GM19463 (cell line): ENCODE data around the gene EDEM1.
A peak's percentile ranks its signal among the peaks of the same experiment; 100 is the strongest.

Experiments used
- ATAC-seq: cut with Tn5 transposase; IDR thresholded peaks from one replicate; pipeline ENCODE4 v1.9.1; 2021; ENCODE audit warnings: mild to moderate bottlenecking, moderate library complexity; ENCODE audit not compliant: unreplicated experiment

The EDEM1 gene

DNA sequence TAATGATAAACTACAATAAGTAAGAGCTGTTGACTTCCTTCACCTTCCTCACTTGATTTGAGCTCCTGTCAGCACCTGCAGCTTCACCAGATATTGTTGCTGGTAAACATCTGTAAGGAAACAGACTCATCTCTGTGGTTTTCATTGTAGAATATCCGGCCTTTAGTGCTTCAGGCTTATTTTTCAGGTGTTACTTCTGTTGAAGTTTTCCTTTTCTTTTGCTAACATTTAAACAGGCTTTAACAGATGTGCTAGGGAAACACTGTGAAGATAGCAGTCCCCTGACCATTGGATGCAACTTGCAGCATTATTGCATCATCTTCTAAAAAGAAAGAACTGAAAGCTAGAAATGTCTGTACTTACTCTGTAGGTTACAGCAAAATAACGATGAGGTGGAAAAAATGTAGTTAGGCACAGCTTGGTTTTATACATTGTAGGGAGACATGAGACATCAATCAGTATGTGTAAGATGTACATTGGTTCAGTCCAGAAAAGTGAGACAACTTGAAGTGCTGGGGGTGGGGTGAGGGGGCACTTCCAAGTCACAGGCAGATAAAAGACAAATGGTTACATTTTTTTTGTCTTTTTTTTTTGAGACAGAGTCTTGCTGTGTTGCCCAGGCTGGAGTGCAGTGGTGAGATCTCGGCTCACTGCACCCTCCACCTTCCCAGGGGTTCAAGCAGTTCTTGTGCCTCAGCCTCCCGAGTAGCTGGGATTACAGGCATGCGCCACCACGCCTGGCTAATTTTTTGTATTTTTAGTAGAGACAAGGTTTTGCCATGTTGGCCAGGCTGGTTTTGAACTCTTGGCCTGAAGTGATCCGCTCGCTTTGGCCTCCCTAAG, 10.2 kb downstream of the EDEM1 start:
- peak; percentile 69 for ATAC-seq

DNA sequence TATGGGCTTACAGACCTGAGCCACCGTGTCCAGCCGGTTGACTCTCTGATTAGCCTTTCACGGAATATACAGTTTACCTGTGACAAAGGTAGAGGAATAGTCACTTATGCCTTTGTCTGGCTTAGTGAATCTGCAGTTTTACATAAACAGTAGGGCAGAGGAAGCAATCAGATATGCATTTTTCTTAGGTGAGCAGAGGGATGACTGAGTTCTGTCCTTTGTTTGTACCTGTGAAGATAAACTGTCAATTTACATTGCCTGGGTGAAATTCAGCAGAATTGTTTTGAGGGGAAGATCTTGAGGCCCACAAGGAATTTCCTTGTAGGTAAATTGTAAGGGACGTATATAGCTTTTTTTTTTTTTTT, 10.8 kb downstream of the EDEM1 start:
- ATAC-seq: no peak

DNA sequence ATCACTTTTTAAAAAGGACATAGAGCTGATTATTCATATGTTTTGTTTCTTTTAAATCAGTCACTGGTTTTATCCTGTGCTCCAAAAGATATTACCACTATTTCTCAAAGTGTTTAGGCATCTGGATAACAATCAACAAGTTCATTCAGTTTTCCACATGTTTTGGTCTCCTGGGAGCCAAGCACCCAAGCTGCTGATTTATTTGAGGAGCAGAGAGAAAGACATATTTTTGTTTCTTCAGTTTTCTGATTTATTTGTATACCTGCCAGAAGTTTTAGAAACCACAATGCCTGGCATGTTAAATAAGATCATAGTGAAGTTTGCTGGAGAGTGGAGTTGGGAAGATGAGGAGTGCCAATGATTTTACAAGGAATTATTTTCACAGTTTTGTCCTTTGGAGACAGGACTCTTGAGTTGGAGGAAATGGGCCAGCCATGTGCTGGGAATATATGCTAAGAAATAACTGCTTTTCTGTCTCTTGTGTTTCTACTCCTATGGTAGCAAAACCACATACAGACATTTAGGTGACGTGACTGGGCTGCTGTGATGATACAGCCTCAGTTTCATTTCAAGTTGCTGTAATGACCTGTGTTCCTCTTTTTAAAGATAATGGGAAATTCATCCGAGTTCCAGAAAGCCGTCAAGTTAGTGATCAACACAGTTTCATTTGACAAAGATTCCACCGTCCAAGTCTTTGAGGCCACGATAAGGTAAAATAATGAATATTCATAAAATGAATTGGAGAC, 11.7 kb downstream of the EDEM1 start:
- peak; percentile 36 for ATAC-seq

DNA sequence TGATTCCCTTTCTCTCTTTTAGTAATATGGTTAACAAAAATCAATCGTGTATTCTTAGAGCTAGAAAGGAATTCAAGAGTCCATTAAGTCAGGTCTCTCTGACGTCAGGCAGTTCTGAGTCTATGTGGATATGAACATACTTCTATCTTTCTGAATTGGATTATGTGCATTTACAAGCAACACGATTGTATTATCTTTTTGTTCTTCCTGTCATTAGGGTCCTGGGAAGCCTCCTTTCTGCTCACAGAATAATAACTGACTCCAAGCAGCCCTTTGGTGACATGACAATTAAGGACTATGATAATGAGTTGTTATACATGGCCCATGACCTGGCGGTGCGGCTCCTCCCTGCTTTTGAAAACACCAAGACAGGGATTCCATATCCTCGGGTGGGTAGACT, 14.0 kb downstream of the EDEM1 start:
- ATAC-seq: no peak

DNA sequence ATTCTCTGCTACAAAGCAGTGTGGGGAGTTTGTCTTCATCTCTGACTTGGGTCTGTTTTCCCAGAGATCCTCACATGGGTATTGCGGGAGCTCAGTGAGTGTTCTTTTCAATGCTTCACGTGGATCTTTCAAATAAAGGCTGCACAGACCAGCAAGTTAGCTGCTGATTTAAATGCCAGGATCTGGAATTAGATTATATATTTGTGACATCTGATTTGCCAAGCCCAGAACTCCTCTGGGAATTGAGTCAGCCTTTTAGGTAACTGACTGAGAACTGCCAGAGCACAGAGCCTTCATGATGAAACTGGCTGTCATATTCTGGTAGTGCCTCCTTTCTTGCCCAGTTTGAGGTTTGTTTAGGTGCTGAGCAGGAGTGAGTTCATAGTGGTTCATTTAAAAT, 14.7 kb downstream of the EDEM1 start:
- ATAC-seq: no peak

DNA sequence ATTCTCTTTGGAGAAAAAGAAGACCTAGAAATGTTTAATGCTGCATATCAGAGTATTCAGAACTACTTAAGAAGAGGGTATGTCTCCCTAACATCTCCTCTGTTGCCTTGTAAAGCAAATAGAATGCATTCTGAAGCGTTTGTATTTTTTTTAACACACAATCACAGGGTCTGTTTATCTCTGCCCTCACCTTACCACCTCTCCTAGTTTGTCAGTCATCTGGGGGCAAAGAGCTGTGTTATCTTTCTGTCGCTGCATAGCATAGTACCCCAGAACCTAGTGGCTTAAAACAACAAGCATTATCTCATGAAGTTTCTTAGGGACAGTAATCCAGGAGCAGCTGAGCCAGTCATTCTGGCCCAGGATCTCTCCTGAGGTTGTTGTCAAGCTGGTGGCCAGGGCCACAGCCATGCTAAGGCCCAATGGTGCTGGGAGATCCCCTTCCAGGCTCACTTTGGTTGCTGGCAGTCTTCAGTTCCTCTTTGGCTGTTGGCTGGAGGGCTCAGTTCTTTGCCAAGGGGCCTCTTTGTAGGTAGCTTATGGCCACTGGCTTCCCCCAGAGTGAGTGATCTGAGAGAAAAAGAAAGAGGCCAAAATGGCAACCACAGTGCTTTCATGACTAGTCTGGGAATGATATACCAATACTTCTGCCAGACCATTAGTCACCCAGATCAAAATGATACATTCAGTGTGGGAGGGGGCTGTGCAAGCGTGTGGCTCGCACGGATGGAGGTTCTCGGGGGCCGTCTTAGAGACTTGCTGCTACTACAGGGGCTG, 17.8 kb downstream of the EDEM1 start:
- peak; percentile 99 for ATAC-seq

DNA sequence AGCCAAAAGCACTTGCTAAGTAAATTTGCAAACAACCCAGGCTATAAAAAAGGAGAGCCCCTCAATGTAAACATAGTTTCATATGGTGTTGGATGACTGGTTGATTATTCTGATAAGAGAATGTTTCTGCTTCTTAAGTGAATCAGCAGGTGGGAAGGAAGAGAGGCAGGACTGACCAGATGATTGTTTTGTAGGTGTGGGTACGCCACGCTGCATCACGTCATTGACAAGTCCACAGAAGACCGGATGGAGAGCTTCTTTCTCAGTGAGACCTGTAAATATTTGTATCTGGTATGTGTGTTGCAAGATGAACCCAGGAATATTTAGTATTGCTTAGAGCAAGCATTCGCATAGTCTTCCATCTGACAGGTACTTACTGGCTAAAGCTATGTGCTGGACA, 23.4 kb downstream of the EDEM1 start:
- no peak for ATAC-seq

DNA sequence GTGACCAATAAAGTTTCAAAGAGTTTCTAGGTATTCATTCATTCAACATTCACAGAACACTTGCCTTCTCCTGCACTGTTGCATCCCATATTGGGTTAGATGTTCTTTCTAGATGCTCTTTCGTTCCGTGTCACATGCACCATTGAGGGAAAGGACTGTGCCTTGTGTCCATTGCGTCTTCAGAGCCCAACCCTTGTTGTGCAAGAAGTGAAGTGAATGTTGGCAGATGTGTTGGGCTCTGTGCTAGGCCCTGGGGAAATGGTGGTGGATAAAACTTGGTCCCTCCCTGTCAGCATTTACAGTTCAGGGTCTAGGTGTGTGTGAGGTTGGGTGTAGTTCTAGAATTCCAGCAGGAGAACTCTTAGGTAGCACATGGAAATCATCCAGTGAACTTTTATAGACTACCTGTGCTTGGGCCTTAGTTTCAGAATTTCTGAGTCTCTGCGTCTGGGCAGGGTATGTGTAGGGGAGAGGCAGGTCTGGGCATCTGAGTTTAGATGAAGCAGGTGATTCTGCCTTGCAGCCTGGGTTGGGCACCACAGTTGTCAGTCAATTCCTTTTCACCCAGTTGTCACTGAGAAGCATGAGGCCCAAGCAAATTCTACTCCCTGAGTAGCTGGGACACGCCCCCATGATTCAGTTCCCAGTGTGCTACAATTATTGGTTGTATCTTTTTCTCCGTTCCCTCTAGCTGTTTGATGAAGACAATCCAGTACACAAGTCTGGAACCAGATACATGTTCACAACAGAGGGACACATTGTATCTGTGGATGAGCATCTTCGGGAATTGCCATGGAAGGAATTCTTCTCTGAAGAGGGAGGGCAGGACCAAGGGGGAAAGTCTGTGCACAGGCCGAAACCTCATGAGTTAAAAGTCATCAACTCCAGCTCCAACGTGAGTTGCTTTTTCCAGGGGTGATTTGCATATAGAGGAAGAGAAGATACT, 25.4 kb downstream of the EDEM1 start:
- no peak for ATAC-seq

DNA sequence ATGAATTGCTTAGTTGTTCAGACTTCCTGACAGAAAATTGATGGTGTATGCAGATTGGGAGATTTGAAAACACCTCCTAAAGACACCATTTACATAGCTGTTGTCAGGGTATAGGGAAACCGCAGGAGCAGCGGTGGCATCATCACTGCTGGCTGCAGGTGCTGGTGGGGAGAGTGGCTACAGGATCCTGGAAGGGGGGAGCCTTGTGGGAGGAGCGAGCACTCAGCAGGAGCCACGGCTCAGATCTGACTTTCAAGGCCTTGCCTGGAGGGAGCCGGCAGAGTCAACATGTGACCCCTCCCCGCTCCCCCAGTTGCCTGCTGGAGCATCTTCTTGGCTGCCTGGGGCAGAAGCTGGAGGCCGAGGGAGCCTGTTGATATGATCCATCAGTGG, 26.1 kb downstream of the EDEM1 start:
- ATAC-seq: no peak

DNA sequence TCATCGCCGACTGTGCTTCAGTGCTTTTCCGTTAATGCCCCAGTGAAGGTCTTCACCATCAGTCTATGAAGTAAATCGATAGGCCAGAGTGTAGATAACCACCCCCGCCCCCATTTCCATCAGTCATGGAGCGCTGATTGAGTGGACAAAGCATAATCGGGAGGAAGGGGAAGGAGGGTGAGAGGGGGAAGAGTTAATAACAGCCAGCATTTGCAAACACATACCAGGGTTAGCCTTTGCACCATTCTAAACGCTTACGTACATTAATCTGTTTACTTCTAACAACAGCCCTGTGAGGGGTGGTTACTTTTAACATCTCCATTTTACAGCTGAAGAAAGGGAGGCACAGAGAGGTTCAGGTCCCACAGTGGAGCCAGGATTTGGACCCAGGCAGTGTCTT, 26.8 kb downstream of the EDEM1 start:
- no peak for ATAC-seq

DNA sequence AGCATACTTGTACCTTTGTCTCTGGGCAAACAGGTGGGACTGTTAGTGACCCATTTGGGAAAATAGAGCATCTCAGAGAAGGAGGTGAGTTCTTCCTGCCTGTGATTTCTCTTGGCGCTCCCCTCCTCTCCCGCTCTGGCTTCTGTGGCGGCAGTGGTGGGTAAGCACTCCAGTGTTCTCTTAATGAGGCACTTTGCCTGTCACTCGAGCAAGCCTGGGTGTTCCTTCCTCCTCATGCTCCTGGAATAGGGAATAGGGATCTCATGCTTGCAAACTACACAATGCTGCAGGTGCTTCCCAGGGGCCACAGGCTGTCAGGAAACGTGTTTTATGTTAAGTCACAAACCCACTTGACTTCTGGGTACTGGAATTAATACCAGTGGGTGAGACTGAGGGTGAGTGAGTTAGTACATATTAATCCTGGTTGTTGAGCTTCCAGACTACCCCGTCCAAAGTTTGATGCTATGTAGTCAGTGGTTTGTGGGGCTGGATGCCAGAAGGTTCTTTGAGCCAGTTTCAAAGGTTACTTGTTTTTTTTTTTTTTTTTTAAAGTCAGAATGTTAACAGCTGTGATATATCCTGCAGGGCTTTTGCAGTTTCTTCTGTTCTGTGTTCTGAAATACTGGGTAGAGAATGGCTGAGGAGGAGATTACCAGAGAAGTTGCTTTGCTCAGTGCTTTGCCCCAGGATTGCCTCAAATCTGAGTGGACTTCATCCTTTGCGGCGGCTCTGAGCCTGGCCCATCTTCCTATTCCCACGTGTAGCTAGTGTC, 30.5 kb downstream of the EDEM1 start:
- ATAC-seq: no peak

DNA sequence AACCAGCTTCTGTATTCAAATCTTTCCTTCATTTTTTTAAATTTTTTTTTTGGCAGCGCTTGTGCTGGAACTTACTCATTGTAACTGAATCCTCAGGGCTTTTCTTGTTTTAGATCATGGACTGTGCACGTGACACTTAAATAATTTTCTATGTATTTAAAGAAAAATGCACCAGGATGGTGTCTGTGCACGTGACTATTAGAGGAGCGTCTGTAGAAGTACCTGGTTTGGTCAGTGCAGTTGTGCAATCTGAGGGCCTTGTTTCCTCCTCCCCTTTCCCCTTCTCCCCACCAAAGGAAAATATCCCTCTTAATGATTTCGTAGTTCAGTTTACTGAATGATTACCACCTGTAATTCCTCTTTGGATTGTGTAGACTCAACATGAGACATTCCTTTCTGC, 31.3 kb downstream of the EDEM1 start:
- no peak for ATAC-seq

DNA sequence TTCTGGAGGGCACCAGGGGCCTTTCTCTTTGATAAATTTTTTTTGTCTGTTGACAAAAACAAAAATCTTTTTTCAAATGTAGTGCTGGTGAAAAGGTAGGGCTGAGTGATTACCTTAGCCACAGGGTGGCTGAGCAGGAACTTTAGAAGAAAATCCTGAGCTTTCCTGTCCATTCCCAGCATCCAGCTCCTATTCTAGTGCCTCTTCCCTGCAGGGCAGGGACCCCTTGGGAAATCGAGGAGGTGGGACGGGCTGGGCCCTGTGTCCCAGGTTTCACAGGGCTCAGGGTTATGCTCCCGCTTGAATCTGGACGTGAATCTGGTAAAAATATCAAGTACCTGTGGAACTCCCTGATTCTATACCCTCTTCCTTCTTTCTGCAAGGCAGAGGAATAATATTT, 31.7 kb downstream of the EDEM1 start:
- no peak for ATAC-seq

DNA sequence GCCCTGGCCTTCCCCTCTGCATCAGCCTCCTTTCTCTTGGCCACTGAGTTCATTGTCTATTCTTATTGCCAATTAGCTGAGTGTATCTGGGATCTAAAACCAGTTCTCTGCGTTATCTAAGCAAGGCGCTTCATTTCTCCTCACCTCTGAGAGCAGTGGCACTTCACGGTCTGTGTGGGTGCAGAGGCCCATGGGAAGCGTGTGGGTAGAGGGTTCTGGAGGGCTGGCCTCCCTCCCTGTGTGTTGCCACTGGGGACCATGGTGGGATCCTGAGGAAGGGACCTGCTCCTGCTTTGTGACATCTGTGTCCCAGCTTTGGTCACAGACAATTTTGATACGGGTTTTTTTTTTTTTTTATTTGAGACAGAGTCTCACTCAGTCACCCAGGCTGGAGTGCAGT, 32.7 kb downstream of the EDEM1 start:
- no peak for ATAC-seq

DNA sequence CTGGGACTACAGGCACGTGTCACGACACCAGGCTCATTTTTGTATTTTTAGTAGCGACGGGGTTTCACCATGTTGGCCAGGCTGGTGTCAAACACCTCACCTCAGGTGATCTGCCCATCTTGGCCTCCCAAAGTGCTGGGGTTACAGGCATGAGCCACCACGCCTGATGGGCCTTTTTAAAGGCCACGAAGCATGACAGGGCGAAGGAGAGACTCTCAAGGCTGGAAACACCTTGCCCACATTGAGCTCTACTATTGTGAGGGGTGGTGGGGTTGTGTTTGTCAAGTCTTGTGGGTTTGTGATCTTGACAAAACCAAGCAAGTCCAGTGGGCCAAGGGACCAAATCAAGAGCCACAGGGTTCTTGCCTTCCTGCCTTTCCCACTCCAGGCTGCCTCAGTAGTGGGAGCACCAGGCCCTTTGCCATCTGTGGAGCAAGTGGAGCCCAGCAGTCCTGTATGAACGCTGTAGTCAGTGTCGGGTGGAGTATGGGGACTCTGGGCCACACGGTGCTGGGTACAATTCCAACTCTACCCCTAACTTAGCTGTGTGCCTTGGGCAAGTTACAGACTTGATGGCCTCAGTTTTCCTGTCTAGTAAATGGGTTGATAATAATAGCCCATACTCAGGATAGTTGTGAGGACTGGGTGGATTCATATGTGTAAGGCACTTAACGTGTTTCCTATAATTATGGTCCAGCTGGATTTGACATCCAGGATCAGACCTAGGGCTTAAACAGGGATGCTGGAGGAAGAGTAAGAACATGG, 33.3 kb downstream of the EDEM1 start:
- no peak for ATAC-seq

DNA sequence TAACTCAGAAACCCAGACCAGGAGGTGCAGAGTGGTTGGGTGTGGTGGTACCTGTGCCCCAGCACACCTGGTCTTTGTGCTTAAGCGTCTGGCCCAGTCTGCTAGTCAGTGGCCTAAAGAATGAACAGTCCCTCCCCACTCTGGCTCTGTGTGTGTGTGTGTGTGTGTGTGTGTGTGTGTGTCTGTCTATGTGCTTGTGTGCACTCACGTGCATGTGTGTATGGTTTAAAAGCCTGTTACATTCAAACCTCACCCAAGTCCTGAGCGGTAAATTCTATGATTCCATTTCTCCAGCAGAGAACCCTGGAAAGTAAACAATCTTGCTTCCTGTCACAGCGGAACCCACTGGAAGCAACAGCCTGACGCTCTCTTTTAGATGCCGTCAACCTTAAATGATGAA, 34.2 kb downstream of the EDEM1 start:
- ATAC-seq: no peak

DNA sequence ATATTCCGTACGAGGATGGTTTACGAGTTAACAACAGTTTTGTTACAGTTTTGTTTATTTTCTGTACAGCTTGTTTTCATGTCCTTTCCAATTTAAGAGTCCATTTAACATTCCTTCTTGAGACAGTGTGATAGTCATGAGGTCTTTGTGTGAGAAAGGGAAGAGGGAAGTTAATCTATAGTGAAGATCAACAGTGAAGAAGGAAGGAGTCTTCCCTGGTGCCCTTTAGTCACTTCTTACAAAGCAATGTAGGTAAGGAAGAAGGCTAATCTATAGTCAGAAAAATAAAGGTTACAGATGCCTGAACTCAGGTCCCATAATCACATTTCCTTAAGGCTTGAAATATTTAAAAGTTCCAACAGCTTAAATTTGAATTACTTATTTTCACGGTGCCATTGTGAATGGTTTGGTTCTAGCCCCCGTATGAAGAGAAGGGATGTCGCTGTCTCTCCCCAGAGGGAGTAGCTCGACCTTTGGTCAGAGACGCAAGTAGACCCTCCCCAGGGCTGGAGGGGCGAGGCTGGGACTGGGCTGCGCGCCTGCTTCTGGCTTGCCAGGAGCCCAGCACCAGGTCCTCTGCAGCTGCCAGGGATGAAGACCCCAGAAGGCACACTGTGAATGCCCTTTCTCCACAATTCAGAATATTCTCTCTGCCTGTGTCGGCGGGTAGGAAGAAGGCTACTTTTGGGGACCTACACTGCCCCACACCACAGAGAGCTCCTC, 34.9 kb downstream of the EDEM1 start:
- ATAC-seq: no peak

DNA sequence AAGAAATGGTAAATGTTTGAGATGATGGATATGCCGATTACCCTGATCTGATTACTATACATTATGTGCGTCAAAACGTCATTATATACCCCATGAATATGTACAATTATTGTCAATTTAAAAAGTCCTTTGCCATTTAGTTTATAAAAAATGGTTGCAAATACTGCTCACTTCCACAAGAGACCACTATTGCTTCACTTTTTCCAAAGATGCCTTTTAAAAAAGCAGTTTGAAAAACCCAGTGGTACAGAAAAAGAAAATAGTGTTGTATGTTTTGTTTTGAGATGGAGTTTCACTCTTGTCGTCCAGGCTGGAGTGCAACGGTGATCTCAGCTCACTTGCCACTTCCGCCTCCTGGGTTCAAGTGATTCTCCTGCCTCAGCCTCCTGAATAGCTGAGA, 39.3 kb downstream of the EDEM1 start:
- no peak for ATAC-seq

DNA sequence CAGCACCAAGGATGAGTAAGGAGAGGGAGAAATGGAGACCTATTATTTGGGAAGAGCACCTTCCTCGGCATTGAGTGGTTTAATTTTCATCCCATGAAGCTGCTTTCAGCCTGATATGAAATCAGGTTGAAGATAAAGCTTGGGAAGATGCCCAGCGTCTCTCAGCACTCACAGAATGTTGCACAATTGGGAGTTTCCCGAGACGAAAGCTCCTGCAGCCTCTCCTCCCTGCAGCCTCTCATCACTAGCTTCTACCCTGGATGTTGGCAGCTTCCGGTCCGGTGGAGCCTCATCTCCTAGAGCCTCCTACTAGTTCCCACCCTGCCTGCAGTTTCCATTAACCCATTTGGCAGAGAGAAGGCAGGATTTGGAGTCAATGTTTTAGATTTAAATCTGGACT, 40.3 kb downstream of the EDEM1 start:
- ATAC-seq: no peak
